Activated CD4-positive, alpha-beta T cell treated with anti-CD3 and anti-CD28 coated beads, Interleukin-2, amount 50 U/mL, for 4 hours (primary cell): ENCODE results near the gene ELAPOR2.
"Not testable (repeated sequence)": the region's sequence is repeated elsewhere in the genome, so short reads cannot be mapped to it uniquely, and the experiment has no call there.

Experiments
- DNase-seq, 2 experiments: peaks; one replicate each; pipeline ENCODE4 v3.0.0-alpha.2; 2020

The ELAPOR2 gene

GRCh38 chr7:87044713-87045112, 14.7 kb downstream of the ELAPOR2 start:
- not testable (repeated sequence) for DNase-seq

- not testable (repeated sequence) for DNase-seq
These were observed 17.9 kb downstream of the ELAPOR2 start for GRCh38 chr7:87041586-87041985.

GRCh38 chr7:87039691-87040299, 19.7 kb downstream of the ELAPOR2 start:
- DNase-seq, result peak; percentile 12 to 20

- no peak for DNase-seq
These were observed 20.3 kb downstream of the ELAPOR2 start for GRCh38 chr7:87038993-87039690.

GRCh38 chr7:87036985-87037384, 22.5 kb downstream of the ELAPOR2 start:
- no peak for DNase-seq

GRCh38 chr7:87032604-87033339, 26.7 kb downstream of the ELAPOR2 start:
- DNase-seq, result no peak

- DNase-seq, result no peak
These were observed 30.4 kb downstream of the ELAPOR2 start for GRCh38 chr7:87029078-87029477.

GRCh38 chr7:87028636-87029035, 30.8 kb downstream of the ELAPOR2 start:
- no peak for DNase-seq

- no peak for DNase-seq
These were observed 31.6 kb downstream of the ELAPOR2 start for GRCh38 chr7:87027900-87028299.

- DNase-seq, result no peak
These were observed 38.2 kb downstream of the ELAPOR2 start for GRCh38 chr7:87021285-87021684.

GRCh38 chr7:87016606-87017005, 42.8 kb downstream of the ELAPOR2 start:
- no peak for DNase-seq

GRCh38 chr7:87013840-87014190, 45.6 kb downstream of the ELAPOR2 start:
- no peak for DNase-seq

GRCh38 chr7:87013136-87013839, 46.2 kb downstream of the ELAPOR2 start:
- no peak for DNase-seq
